ENCODE measurements around the gene VWF.
A peak's percentile ranks its signal among the peaks of the same experiment; 100 is the strongest.

VWF gene

GRCh38 chr12:6058481-6059161 lies 65.8 kb downstream of the VWF start:
- DNase-seq (ENCODE audit: low read depth): no peak

- DNase-seq (ENCODE audit: low read depth): no peak
Measured at GRCh38 chr12:6057700-6058099, 66.8 kb downstream of the VWF start.

- no peak for DNase-seq (ENCODE audit: low read depth)
Measured at GRCh38 chr12:6056406-6057240, 67.8 kb downstream of the VWF start.

- peak; percentile 74 for DNase-seq (ENCODE audit: low read depth)
Measured at GRCh38 chr12:6053541-6053940, 70.9 kb downstream of the VWF start.

- peak; percentile 62 for DNase-seq (ENCODE audit: low read depth)
Measured at GRCh38 chr12:6052940-6053329, 71.5 kb downstream of the VWF start.

- no peak for DNase-seq (ENCODE audit: low read depth)
Measured at GRCh38 chr12:6052206-6052939, 72.1 kb downstream of the VWF start.

- no peak for DNase-seq (ENCODE audit: low read depth)
Measured at GRCh38 chr12:6049992-6050391, 74.5 kb downstream of the VWF start.

- DNase-seq (ENCODE audit: low read depth): no peak
Measured at GRCh38 chr12:6049587-6049986, 74.9 kb downstream of the VWF start.

GRCh38 chr12:6047249-6048237 lies 76.9 kb downstream of the VWF start:
- DNase-seq (ENCODE audit: low read depth): peak; percentile 85

- no peak for DNase-seq (ENCODE audit: low read depth)
Measured at GRCh38 chr12:6046511-6047180, 77.8 kb downstream of the VWF start.

GRCh38 chr12:6045438-6045837 lies 79.0 kb downstream of the VWF start:
- no peak for DNase-seq (ENCODE audit: low read depth)

GRCh38 chr12:6044082-6044481 lies 80.4 kb downstream of the VWF start:
- no peak for DNase-seq (ENCODE audit: low read depth)

GRCh38 chr12:6042446-6042845 lies 82.0 kb downstream of the VWF start:
- no peak for DNase-seq (ENCODE audit: low read depth)

- DNase-seq (ENCODE audit: low read depth): peak; percentile 56
Measured at GRCh38 chr12:6041891-6042290, 82.6 kb downstream of the VWF start.

GRCh38 chr12:6040815-6041214 lies 83.7 kb downstream of the VWF start:
- DNase-seq (ENCODE audit: low read depth): no peak

- DNase-seq (ENCODE audit: low read depth): peak; percentile 72
Measured at GRCh38 chr12:6039894-6040601, 84.4 kb downstream of the VWF start.

- DNase-seq (ENCODE audit: low read depth): peak; percentile 86
Measured at GRCh38 chr12:6038160-6038559, 86.3 kb downstream of the VWF start.

GRCh38 chr12:6037459-6037858 lies 87.0 kb downstream of the VWF start:
- DNase-seq (ENCODE audit: low read depth): no peak

GRCh38 chr12:6036509-6036908 lies 88.0 kb downstream of the VWF start:
- DNase-seq (ENCODE audit: low read depth): no peak

- DNase-seq (ENCODE audit: low read depth): no peak
Measured at GRCh38 chr12:6034596-6034995, 89.9 kb downstream of the VWF start.

All from iris pigment epithelial cell (primary cell).